Left ventricle myocardium inferior (tissue), 1 donor: ENCODE data around the gene PLD4. TPM values are rescaled to one million over a fixed set of nuclear protein-coding genes. Genes with fewer than 3 reads are reported as not detected.

ENCODE experiments used
- DNase-seq: peaks from one replicate; pipeline ENCODE4 v3.0.0-alpha.2; 2020
- H3K27ac ChIP-seq: fragments of 200-600 bp; replicated peaks from 2 replicates; pipeline ENCODE4 v1.8.0; 2021
- H3K27me3 ChIP-seq: fragments of 200-600 bp; 2 replicates; pipeline ENCODE4 v1.8.0; 2021; ENCODE audit warnings: low read depth
- H3K36me3 ChIP-seq: fragments of 200-600 bp; 2 replicates; pipeline ENCODE4 v1.8.0; 2021
- H3K4me1 ChIP-seq: fragments of 200-600 bp; 2 replicates; pipeline ENCODE4 v1.8.0; 2021
- H3K4me3 ChIP-seq: fragments of 200-600 bp; 2 replicates; pipeline ENCODE4 v1.8.0; 2021; ENCODE audit warnings: mild to moderate bottlenecking, moderate library complexity
- H3K9me3 ChIP-seq: fragments of 200-600 bp; replicated peaks from 2 replicates; pipeline ENCODE4 v1.8.0; 2021
- CTCF ChIP-seq: fragments of 200-600 bp; IDR thresholded peaks from 2 replicates; pipeline ENCODE4 v1.8.0; 2021; ENCODE audit warnings: antibody characterized with exemption, mild to moderate bottlenecking, borderline replicate concordance
- intact Hi-C: fragments of 100-400 bp; cut with micrococcal nuclease; formaldehyde crosslinking; loops from one replicate; pipeline ENCODE4 v1.11.0; 2022
- total RNA-seq: library from RNA; stranded (reverse); fragmentation: NEBNext Ultra II Directional; extraction: Animal tissue kit (Norgen Biotek cat#: 25700); gene quantifications from one replicate; pipeline ENCODE4 v1.2.1, GENCODE V29; 2021
- donor health status: DM: no; HTN: yes; CAD: no; lungs with severe emphysema.

PLD4 gene
- total RNA-seq, 1 donor from 2014 or later: 0.44 TPM

DNA sequence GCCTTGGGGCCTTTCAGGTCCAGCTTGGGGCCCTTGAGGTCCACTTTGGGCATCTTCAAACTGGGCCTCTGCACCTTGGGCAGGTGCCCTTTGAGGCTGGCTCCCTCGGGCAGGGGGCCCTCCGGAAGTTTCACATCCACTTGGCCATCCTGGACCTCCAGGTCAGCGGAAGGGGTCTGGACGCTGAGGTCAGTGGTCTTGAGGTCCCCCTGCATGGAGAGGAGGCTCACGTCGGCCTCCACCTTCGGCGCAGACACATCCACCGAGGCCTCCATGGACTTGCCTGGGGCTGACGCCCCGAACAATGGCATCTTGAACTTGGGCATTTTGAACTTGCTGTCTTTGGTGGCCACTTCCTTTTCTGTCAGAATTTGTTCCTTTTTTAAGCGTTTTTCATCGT is 28.4 kb downstream of the PLD4 start:
- intact Hi-C loops: no loop called here
- Histone ChIP-seq H3K36me3 (no peaks in the 10 kb centered on the region), H3K27me3 (peaks cover 27% of the 10 kb centered on the region), H3K9me3 (no peaks in the 10 kb centered on the region), H3K4me3 (no peak overlapping the region), H3K27ac (no peak overlapping the region), H3K4me1 (no peaks in the 10 kb centered on the region)
- TF ChIP-seq CTCF: no peak
- peak; percentile 7 for DNase-seq

DNA sequence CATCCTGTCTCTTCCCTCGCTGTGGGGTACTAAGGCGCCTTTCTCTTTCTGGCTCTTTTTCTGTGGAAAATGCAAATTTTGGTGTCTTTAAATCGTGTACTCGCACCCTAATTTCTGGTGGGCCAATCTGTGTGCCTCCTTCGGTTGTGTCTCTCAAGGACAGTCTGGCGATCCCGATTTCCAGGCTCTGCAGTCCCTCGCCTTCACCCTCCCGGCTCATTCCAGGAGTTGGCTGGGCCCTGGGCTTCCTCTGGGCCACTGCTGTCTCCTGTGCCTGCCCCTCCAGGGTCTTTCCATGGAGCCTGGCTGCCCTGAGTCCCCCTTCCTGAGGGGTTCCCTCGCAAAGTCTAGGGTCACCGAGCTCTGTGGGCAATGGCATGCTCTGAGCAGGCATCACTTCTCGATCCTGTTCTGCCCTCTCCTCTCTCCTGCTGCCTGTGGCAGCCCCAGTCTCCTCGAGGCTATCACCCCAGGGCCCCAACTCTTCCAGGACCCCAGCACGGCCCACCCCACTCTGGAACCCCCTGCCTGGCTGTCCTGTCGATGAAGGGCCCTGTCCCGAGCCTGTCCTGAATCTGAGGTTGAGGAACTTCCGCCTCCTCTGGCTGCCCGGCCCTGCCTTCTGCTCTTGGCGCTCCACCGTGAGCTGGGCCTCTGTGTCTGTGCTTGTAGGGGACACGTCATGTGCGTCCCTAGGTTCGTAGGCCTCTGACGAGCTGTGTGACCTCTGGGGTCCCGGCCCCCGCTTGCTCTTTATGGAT is 29.4 kb downstream of the PLD4 start:
- Histone ChIP-seq H3K9me3 (no peaks in the 10 kb centered on the region), H3K4me1 (no peaks in the 10 kb centered on the region), H3K27ac (no peak overlapping the region), H3K4me3 (no peak overlapping the region), H3K27me3 (peaks cover 28% of the 10 kb centered on the region), H3K36me3 (no peaks in the 10 kb centered on the region)
- intact Hi-C loops: no loop called here
- peak; percentile 8 for DNase-seq
- no peak for TF ChIP-seq CTCF

DNA sequence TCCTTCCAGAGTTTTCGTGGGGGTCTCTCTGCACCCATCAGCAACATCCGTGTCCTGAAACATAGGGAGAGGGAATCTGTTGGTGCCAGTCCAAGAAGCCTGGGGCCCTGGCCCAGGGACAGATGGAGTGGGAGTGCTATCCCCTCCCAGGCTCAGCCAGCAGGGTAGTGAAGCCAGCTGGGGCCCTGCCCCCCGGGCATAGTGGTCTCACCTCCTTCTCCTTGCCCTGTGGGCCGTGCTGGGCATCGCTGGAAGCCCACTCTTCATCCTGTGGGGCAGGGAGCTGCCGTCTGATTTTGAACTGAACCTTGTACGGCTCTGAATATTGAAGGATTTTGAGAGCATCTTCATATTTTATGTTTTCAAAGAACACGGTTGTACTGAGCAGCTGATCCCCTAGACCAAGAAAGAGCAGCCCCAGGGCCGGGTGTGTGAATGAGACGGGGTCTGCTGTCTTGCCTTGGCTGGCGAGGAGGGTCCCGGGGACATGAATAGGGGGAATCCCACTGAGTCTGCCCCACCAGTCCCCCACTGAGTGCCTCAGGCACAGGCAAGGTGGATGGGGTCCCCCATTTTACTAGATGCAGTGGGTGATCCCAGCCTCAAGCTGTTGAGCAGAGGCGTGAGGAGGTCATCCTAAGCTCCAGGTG is 30.2 kb downstream of the PLD4 start:
- no peak overlapping the region for H3K4me3 ChIP-seq
- H3K9me3 ChIP-seq: no peaks in the 10 kb centered on the region
- no peaks in the 10 kb centered on the region for H3K4me1 ChIP-seq
- intact Hi-C loops: no loop called here
- H3K27me3 ChIP-seq: peaks cover 34% of the 10 kb centered on the region
- DNase-seq: no peak
- no peak overlapping the region for H3K27ac ChIP-seq
- no peak for TF ChIP-seq CTCF
- H3K36me3 ChIP-seq: no peaks in the 10 kb centered on the region

DNA sequence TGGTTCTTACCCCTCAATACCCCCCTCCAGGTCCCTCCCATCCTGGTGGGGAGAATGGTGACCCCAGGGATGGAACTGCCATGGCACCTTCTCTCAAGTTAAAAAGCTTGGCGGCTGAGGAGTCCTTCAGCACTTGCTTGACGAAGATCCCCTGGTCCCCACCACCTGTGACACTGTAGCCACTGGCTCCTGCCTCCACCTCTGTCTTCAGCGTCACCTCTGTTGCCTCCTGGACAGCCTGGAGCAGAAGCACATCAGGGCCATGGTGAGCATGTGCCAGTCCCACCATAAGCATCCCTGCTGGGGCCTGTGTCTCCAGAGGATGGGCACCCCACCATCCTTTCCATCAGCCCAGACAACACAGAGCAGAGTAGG is 30.7 kb downstream of the PLD4 start:
- Histone ChIP-seq H3K27me3 (peaks cover 36% of the 10 kb centered on the region), H3K9me3 (no peaks in the 10 kb centered on the region), H3K4me3 (no peak overlapping the region), H3K36me3 (no peaks in the 10 kb centered on the region), H3K4me1 (no peaks in the 10 kb centered on the region), H3K27ac (no peak overlapping the region)
- intact Hi-C loops: no loop called here
- no peak for TF ChIP-seq CTCF
- DNase-seq: no peak

DNA sequence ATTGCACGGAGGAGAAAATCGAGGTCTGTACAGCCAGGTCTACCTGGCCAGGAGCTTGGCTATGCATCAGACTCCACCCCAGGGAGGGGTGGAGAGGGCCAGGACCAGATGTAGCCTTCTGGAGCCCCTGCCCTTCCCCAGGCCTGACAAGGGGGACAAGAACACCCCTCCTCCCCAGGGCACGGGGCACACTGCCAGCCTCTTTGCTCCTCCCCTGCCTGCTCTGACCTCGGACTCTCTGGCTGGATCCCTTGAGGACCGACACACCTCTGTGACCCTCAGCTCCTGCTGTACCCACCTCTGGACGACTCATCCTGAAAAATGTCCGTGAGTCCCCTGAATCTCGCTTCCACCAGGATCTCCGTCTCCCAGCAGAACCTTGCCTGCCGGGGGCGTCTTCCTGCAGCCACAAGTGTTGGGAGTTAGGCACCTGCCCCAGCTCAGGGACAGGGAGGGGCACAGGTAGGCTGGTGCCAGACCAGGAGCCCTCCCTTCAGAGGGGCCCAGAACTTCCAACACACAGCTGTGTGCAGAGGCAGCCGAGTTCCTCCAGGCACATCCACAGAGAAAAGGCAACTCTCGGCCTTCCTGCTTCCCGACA is 31.7 kb downstream of the PLD4 start:
- no peak overlapping the region for H3K27ac ChIP-seq
- H3K27me3 ChIP-seq: peaks cover 44% of the 10 kb centered on the region
- H3K4me1 ChIP-seq: no peaks in the 10 kb centered on the region
- no peaks in the 10 kb centered on the region for H3K36me3 ChIP-seq
- peak; percentile 8 for DNase-seq
- no peak for TF ChIP-seq CTCF
- intact Hi-C loops: no loop called here
- H3K9me3 ChIP-seq: no peaks in the 10 kb centered on the region
- H3K4me3 ChIP-seq: no peak overlapping the region
